ENCODE measurements around the gene GREB1L. TPM values are rescaled to one million over a fixed set of nuclear protein-coding genes. Genes with fewer than 3 reads are reported as not detected.

The GREB1L gene
- total RNA-seq, 1 experiment from 2014 or later, result 0.26 TPM

GRCh38 chr18:21513292-21513691 lies 271.3 kb downstream of the GREB1L start:
- Mint-ChIP-seq H3K4me3 (no peak overlapping the region), H3K27ac (no peak overlapping the region), H3K9me3 (no peaks in the 10 kb centered on the region), H3K4me1 (peaks cover under 1% of the 10 kb centered on the region; the same call in 1 of the 2 replicates), H3K36me3 (peaks cover 9% of the 10 kb centered on the region), H3K27me3 (ENCODE audit: low read depth) (no peaks in the 10 kb centered on the region)
- TF ChIP-seq ZBTB21 (CRISPR knock-in tag; IDR thresholded peaks at IDR 0.05; ENCODE audit: borderline replicate concordance) (no peak), USF2 (CRISPR knock-in tag; IDR thresholded peaks at IDR 0.05) (no peak), GRHL2 (CRISPR knock-in tag; IDR thresholded peaks at IDR 0.05; ENCODE audit: insufficient replicate concordance, severe bottlenecking) (no peak), PREB (CRISPR knock-in tag; IDR thresholded peaks at IDR 0.05; ENCODE audit: borderline replicate concordance) (no peak), GABPB1 (CRISPR knock-in tag; IDR thresholded peaks at IDR 0.05) (no peak), ZBTB43 (CRISPR knock-in tag; IDR thresholded peaks at IDR 0.05) (no peak)
- POLR2A ChIA-PET, result no interaction called here
- no peak for DNase-seq (ENCODE audit: low spot score)
- CTCF ChIA-PET, result no interaction called here
- no peak for ATAC-seq

- DNase-seq (ENCODE audit: low spot score), result no peak
- ChIA-PET CTCF (interaction anchor here (0.7 kb wide), 1 partner anchor 48 kb away, joined by 3 read pairs; no protein-coding TSS in a partner anchor), POLR2A (no interaction called here)
- no peak overlapping the region for H3K4me3 Mint-ChIP-seq
- TF ChIP-seq ERG (CRISPR knock-in tag; IDR thresholded peaks at IDR 0.05) (no peak), ARID4B (CRISPR knock-in tag; IDR thresholded peaks at IDR 0.05; ENCODE audit: borderline replicate concordance) (no peak), ZSCAN18 (CRISPR knock-in tag; IDR thresholded peaks at IDR 0.05) (no peak), TEAD1 (CRISPR knock-in tag; IDR thresholded peaks at IDR 0.05) (no peak)
- no peak for ATAC-seq
- no peaks in the 10 kb centered on the region for H3K9me3 Mint-ChIP-seq
- H3K27ac Mint-ChIP-seq, result no peak overlapping the region
- no peaks in the 10 kb centered on the region for H3K4me1 Mint-ChIP-seq
- peaks cover 9% of the 10 kb centered on the region for H3K36me3 Mint-ChIP-seq
- no peaks in the 10 kb centered on the region for H3K27me3 Mint-ChIP-seq (ENCODE audit: low read depth)
These were observed 271.7 kb downstream of the GREB1L start for GRCh38 chr18:21513741-21514140.

- ATAC-seq (no peak), DNase-seq (ENCODE audit: low spot score) (no peak)
- POLR2A ChIA-PET, result no interaction called here
- no peak overlapping the region for H3K4me3 Mint-ChIP-seq
- no peaks in the 10 kb centered on the region for H3K27me3 Mint-ChIP-seq (ENCODE audit: low read depth)
- no peaks in the 10 kb centered on the region for H3K9me3 Mint-ChIP-seq
- no peaks in the 10 kb centered on the region for H3K4me1 Mint-ChIP-seq
- CTCF ChIA-PET, result interaction anchor here (0.9 kb wide), 1 partner anchor 78 kb away, joined by 3 read pairs; the partner anchor contains the start of gene ESCO1
- H3K36me3 Mint-ChIP-seq, result peaks cover 17% of the 10 kb centered on the region
- H3K27ac Mint-ChIP-seq, result peak overlapping the region; percentile 4; the same call in 1 of the 2 replicates
- no peak for TF ChIP-seq ZSCAN18 (CRISPR knock-in tag; IDR thresholded peaks at IDR 0.05)
- no peak for TF ChIP-seq IRF1 (CRISPR knock-in tag; IDR thresholded peaks at IDR 0.05)
- no peak for TF ChIP-seq E2F5 (CRISPR knock-in tag; IDR thresholded peaks at IDR 0.05)
- TF ChIP-seq ZNF138 (CRISPR knock-in tag; conservative IDR thresholded peaks at IDR 0.05), result no peak
These were observed 280.5 kb downstream of the GREB1L start for GRCh38 chr18:21522530-21522929.

All from WTC11 (cell line).